ENCODE results near the gene FASTK.

The FASTK gene

DNA sequence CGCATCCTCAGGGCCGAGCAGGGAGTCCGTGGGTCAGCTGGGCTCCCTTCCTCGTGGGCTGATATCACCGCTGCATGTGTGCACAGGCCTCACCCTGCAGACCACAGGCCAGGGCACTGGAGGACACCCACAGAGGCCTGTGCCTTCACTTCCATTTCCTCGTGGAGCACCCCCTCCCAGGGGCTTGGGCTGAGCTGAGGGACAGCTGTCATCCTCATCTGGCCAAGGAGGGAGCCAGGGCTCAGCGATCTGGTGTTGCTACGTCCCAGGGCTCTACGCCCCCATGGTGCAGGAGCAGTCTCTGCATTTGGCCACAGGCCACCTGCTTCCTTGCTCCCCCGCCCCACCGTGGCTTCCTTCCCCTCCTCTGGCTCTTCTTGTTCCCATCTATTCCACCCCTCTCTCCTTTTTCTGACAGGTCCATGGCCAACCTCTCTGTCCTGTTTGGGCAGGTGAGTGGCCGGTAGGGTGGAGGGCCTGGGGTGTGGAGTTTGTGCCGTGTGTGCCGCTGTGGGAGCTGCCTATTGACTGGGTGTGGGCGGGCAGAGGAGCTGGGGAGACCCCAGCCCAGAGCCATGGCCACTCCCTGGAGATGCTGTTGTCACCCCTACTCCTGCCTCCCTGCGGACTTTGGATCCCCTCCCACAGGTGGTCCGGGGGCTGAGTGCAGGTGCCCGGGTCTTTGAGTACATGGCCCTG is 40.6 kb downstream of the FASTK start:
- no peak overlapping the region for H3K4me3 ChIP-seq (ENCODE audit: low read depth, low read length)
- TF ChIP-seq, protein P1, sequence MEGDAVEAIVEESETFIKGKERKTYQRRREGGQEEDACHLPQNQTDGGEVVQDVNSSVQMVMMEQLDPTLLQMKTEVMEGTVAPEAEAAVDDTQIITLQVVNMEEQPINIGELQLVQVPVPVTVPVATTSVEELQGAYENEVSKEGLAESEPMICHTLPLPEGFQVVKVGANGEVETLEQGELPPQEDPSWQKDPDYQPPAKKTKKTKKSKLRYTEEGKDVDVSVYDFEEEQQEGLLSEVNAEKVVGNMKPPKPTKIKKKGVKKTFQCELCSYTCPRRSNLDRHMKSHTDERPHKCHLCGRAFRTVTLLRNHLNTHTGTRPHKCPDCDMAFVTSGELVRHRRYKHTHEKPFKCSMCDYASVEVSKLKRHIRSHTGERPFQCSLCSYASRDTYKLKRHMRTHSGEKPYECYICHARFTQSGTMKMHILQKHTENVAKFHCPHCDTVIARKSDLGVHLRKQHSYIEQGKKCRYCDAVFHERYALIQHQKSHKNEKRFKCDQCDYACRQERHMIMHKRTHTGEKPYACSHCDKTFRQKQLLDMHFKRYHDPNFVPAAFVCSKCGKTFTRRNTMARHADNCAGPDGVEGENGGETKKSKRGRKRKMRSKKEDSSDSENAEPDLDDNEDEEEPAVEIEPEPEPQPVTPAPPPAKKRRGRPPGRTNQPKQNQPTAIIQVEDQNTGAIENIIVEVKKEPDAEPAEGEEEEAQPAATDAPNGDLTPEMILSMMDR (IDR thresholded peaks at IDR 0.05; ENCODE audit: low read depth, low read length), result no peak

DNA sequence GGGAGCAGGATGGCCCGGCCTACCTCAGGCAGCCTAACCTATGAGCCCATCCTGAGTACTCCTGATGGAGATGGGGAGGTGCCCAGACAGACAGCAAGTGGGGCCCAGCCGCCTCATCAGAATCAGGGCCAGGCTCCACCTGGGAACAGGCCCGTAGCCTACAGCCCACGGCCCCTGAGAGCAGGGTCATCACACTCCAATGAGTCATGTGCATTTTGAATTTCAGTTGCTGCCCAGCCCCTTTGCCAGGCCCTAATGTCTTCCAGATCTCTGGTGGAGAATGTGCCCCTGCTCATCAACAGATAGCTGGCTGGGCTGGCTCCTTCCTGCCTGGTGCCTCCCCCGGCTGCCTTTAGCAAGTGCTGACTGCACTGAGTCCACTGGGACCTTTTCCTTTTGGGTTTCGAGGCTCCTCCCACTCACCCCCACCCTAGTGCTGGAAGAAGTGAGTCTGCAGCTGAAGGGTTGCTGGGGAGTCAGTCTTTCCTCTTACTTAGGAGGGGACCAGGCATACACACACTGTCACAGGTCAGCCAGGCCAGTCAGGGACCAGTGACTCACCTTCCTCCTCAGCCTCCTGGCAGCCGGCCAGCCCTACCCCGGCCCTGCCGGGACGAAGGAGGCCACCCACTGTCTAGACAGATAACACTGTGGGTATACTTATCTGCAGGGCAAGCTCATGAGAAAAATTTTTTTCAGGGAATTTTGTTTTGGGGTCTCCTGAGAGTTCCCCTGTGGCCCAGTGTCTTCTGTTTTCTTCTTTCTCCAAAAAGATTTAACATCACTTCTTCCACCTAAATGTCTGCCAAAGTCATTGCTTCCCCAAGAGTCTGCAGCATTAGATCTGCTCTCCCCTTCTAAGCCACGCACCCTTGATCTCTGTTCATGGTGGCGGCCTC is 41.4 kb downstream of the FASTK start:
- TF ChIP-seq, protein P1 (IDR thresholded peaks at IDR 0.05; ENCODE audit: low read depth, low read length), result no peak
- H3K4me3 ChIP-seq (ENCODE audit: low read depth, low read length), result no peak overlapping the region

DNA sequence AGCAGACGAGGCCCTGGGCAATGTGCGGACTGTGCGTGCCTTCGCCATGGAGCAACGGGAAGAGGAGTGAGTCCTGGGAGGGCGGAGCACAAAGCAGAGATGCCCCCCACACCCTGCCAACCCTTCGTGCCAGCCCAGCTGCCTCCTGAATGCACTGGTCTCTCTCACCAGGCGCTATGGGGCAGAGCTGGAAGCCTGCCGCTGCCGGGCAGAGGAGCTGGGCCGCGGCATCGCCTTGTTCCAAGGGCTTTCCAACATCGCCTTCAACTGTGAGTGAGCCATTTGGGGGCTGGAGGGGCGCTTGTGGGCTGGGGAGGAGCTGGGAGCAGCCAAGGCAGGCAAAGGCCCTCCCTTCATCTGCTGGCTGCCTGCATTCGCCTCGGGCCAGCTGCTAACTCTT is 44.7 kb downstream of the FASTK start:
- TF ChIP-seq, protein P1 (IDR thresholded peaks at IDR 0.05; ENCODE audit: low read depth, low read length), result no peak
- no peak overlapping the region for H3K4me3 ChIP-seq (ENCODE audit: low read depth, low read length)

DNA sequence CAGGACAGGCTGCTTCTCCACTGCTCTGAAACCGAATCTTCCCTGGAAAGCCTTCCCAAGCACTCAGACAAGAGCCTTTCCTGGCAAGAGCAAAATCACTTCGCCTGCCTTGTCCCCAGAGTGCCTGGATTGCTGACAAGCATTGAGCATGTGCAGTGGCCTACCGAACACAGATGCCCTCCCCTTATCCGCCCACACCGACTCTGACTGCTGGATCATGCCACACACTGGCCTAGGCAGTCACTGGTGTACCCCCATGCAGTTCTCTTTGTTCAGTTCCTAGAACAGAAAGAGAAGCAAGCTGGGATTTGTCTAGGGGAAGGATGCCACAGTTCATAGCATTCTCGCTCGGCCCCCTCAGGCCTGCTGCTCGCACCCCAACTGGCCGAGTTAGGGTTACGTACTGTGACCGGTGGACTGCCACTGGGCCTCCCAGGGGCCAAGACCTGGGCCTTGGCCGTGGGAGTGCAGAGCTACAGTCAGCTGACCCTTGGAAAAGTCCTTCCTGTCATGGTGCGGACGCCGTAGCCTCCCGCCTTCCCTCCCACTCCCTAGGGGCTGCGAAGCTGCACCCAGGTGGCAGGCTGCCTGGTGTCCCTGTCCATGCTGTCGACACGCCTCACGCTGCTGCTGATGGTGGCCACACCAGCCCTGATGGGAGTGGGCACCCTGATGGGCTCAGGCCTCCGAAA is 45.4 kb downstream of the FASTK start:
- no peak overlapping the region for H3K4me3 ChIP-seq (ENCODE audit: low read depth, low read length)
- TF ChIP-seq, protein P1 (IDR thresholded peaks at IDR 0.05; ENCODE audit: low read depth, low read length), result no peak

DNA sequence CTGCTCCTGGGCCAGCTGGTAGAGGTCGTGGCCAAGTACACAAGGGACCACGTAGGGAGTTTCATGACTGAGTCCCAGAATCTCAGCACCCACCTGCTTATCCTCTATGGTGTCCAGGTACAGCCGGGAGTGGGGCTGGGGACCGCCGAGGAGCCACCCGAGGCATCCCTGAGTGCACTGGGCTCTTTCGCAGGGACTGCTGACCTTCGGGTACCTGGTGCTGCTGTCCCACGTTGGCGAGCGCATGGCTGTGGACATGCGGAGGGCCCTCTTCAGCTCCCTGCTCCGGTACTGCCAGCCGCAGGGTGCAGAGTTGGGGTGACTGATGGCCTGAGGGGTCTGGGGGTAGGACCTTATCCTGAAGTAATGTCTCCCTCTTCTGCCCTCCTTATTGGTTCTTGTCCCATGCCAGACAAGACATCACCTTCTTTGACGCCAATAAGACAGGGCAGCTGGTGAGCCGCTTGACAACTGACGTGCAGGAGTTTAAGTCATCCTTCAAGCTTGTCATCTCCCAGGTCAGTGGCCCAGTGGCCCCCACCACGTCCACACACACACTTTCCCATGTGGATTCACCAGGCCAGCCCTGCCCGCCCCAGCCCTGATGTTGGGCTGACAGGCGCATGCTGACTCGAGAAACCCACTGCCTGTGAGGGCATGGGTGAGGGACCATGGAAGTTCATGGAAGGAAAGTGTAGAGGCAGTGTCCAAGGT is 46.1 kb downstream of the FASTK start:
- TF ChIP-seq, protein P1 (IDR thresholded peaks at IDR 0.05; ENCODE audit: low read depth, low read length), result no peak
- H3K4me3 ChIP-seq (ENCODE audit: low read depth, low read length), result no peak overlapping the region

DNA sequence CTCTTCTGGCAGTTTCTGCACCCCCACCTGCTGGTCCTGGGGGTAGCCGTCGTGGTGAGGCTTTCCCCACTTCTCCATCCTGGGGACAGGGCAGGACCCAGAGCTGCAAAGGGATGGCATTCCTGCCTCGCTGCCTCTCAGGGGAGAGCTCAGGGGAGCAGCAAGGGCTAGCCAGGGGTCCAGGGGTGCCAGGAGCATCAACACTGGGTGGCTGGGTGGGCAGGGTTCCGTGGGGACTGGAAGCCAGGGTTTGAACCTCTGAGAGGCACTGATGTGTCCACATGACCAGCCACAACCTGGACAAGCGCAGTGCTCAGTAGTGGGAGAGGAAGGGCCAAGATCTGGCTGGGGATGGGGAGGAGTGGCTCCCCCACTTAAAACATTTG is 46.8 kb downstream of the FASTK start:
- TF ChIP-seq, protein P1 (IDR thresholded peaks at IDR 0.05; ENCODE audit: low read depth, low read length), result no peak
- H3K4me3 ChIP-seq (ENCODE audit: low read depth, low read length), result no peak overlapping the region

Data from WI38 (cell line).